ENCODE results near the gene GNB1.

The GNB1 gene

DNA sequence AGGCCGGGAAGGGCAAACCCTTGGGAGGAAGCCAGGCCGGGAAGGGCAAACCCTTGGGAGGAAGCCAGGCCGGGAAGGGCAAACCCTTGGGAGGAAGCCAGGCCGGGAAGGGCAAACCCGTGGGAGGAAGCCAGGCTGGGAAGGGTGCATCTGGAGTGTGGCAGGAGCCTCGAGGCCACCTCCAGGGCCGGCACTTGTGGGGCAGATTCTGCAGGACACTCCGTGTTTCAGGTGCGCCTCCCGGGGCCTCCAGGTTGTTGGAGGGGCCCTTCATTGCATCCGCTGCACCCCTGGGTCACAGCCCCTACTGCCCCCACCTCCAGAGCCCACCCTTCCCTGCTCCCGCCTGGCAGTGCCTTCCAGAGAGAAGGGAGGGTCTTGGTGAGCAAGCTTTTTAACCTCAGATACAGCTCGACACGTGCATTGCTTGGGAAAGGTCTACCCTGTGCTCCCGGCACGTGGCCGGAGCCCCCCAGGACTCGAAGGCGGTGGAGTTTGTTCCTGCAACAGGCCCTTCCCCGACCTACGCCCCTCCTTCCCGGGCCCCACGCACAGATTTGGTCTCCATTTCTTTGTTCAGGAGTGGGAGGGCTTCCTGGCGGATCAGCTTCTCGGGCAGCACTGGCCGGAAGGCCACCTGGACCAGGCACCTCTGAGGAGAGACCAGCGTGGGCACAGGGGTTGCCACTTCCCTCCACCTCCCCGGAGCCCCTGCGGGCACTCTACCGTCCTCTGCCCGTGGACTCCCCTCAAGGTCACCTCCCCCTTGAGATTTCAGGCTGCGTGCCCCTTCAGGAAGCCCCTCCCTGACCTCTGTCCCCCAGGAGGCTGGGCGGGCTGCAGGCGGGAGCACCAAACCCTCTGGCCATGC lies 37.6 kb upstream of the GNB1 start:
- Histone ChIP-seq H3K9me3 (ENCODE audit: low read length) (no peaks in the 10 kb centered on the region), H3K36me3 (ENCODE audit: insufficient read depth, low read length) (no peaks in the 10 kb centered on the region), H3K4me3 (ENCODE audit: low read depth in 1 of 2, low read length in 2 of 2) (no peak overlapping the region), H3K9ac (ENCODE audit: low read length) (no peak overlapping the region), H3K27ac (ENCODE audit: low read depth, low read length) (no peak overlapping the region), H3K4me1 (ENCODE audit: insufficient read depth, low read length) (no peaks in the 10 kb centered on the region), H3K27me3 (ENCODE audit: control insufficient read depth in 1 of 2, insufficient read depth in 2 of 2, low read length in 2 of 2) (no peaks in the 10 kb centered on the region)

DNA sequence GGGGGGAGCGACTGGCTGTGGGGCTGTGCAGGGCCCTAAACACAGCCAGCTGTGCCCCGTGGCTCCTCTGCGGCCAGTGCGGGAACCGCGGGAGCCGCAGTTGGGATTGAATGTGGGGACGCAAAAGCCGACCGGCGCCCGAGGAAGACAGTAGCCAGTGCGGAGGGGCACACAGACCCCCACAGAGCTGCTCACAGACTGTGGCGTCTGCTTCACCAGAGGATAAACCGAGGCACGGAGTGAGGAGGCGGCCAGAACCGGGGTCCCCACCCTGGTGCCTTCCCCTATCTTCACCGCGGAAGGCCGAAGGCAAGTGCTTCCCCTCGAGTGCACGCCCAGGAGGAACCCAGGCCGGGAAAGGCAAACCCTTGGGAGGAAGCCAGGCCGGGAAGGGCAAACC lies 36.9 kb upstream of the GNB1 start:
- no peak overlapping the region for H3K27ac ChIP-seq (ENCODE audit: low read depth, low read length)

DNA sequence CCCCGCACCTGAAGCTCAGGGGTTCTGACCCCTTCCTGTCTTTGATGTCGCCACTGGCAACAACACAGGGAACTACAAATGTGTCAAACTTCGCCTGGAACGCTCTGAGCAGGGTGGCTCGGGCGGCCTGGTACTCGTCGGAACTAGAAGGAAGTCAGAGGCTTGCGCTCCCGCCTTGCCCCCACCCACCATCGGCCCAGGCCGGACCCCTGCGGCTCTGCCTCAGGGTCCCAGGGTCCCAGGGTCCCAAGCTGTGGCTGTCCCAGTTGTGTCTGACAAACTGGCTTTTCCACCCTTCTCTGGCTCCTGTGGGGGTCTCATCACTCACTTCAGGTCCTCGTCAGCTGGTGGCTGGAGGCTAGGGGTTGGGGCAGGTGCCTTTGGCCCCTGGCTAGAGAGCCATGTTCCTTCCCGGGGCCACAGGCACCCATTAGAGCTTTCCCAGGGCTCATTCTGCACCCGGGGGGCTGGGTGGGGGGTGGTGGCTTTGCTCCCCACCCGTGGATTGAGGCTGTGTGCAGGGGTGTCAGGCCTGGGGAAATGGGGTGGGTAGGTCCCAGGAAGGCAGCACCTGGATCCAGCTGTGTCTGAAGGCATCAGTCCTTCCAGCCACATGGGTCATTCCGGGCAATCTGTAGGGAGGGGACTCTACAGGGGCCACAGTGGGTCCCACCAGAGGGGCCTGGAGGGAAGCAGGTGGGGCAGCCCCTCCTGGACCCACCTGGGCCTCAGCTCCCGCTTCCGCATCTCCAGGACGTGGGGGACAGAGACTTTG lies 36.2 kb upstream of the GNB1 start:
- Histone ChIP-seq H3K9ac (ENCODE audit: low read length) (no peak overlapping the region), H3K27me3 (ENCODE audit: control insufficient read depth in 1 of 2, insufficient read depth in 2 of 2, low read length in 2 of 2) (no peaks in the 10 kb centered on the region), H3K4me3 (ENCODE audit: low read depth in 1 of 2, low read length in 2 of 2) (no peak overlapping the region), H3K27ac (ENCODE audit: low read depth, low read length) (no peak overlapping the region), H3K36me3 (ENCODE audit: insufficient read depth, low read length) (no peaks in the 10 kb centered on the region), H3K4me1 (ENCODE audit: insufficient read depth, low read length) (no peaks in the 10 kb centered on the region), H3K9me3 (ENCODE audit: low read length) (no peaks in the 10 kb centered on the region)

More for the DNA sequence above, 36.9 kb upstream of the GNB1 start:
- no peaks in the 10 kb centered on the region for H3K4me1 ChIP-seq (ENCODE audit: insufficient read depth, low read length)
- H3K36me3 ChIP-seq (ENCODE audit: insufficient read depth, low read length), result no peaks in the 10 kb centered on the region
- no peaks in the 10 kb centered on the region for H3K9me3 ChIP-seq (ENCODE audit: low read length)
- no peaks in the 10 kb centered on the region for H3K27me3 ChIP-seq (ENCODE audit: control insufficient read depth in 1 of 2, insufficient read depth in 2 of 2, low read length in 2 of 2)
- no peak overlapping the region for H3K9ac ChIP-seq (ENCODE audit: low read length)
- H3K4me3 ChIP-seq (ENCODE audit: low read depth in 1 of 2, low read length in 2 of 2), result no peak overlapping the region

- H3K4me1 ChIP-seq (ENCODE audit: insufficient read depth, low read length), result no peaks in the 10 kb centered on the region
- no peak overlapping the region for H3K4me3 ChIP-seq (ENCODE audit: low read depth in 1 of 2, low read length in 2 of 2)
- H3K36me3 ChIP-seq (ENCODE audit: insufficient read depth, low read length), result no peaks in the 10 kb centered on the region
- no peaks in the 10 kb centered on the region for H3K9me3 ChIP-seq (ENCODE audit: low read length)
- no peak overlapping the region for H3K27ac ChIP-seq (ENCODE audit: low read depth, low read length)
- H3K27me3 ChIP-seq (ENCODE audit: control insufficient read depth in 1 of 2, insufficient read depth in 2 of 2, low read length in 2 of 2), result no peaks in the 10 kb centered on the region
- H3K9ac ChIP-seq (ENCODE audit: low read length), result no peak overlapping the region
Measured at GRCh38 chr1:1926346-1926811, 35.5 kb upstream of the GNB1 start.

DNA sequence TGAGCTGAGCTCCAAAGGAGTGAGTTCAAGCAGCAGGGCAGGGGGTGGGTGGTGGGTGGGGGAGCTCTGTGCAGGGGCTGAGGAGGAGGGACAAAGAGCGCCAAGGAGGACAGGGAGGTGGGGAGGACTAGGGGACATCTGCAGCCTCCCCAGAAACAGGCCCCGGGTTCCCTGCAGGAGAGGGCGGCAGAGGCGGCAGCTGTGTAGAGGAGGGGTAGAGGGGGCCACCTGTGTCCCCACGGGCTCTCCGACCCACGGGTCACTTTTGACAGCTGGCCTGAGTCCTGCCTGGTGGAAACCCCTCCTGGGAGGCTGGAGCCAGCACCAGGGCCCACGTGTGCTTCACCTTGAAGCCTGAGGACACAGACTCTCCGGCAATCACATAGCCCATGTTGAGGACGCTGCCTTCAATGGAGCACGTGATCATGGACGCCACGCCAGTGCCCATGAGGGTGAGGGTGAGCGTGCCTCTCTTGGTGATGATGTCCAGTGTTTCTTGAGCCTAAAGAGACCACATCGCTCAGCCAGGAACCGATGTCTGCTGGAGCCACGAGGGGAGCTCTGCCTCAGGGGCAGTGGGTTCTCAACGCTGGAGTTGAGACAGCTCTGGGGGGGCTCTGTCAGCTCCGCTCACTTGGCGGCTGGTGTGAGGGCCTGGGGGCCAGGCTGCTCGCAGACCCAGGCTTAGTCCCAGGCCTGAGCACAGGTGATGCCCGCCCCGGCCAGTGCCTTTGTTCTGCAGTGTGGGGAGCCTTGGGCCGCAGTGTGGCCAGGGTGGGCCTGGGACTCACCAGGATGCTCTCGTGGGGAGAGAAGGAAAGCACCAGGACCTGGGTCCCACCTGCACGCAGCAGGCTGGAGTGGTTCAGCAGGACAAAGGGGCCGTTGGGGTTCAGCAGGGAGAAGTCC lies 34.8 kb upstream of the GNB1 start:
- Histone ChIP-seq H3K36me3 (ENCODE audit: insufficient read depth, low read length) (no peaks in the 10 kb centered on the region), H3K9me3 (ENCODE audit: low read length) (no peaks in the 10 kb centered on the region), H3K4me3 (ENCODE audit: low read depth in 1 of 2, low read length in 2 of 2) (no peak overlapping the region), H3K27ac (ENCODE audit: low read depth, low read length) (no peak overlapping the region), H3K4me1 (ENCODE audit: insufficient read depth, low read length) (no peaks in the 10 kb centered on the region), H3K9ac (ENCODE audit: low read length) (no peak overlapping the region), H3K27me3 (ENCODE audit: control insufficient read depth in 1 of 2, insufficient read depth in 2 of 2, low read length in 2 of 2) (no peaks in the 10 kb centered on the region)

GRCh38 chr1:1924849-1925248 lies 34.0 kb upstream of the GNB1 start:
- Histone ChIP-seq H3K4me1 (ENCODE audit: insufficient read depth, low read length) (no peaks in the 10 kb centered on the region), H3K36me3 (ENCODE audit: insufficient read depth, low read length) (no peaks in the 10 kb centered on the region), H3K9me3 (ENCODE audit: low read length) (no peaks in the 10 kb centered on the region), H3K4me3 (ENCODE audit: low read depth in 1 of 2, low read length in 2 of 2) (no peak overlapping the region), H3K27me3 (ENCODE audit: control insufficient read depth in 1 of 2, insufficient read depth in 2 of 2, low read length in 2 of 2) (no peaks in the 10 kb centered on the region), H3K9ac (ENCODE audit: low read length) (no peak overlapping the region), H3K27ac (ENCODE audit: low read depth, low read length) (no peak overlapping the region)

- no peak overlapping the region for H3K9ac ChIP-seq (ENCODE audit: low read length)
- no peaks in the 10 kb centered on the region for H3K36me3 ChIP-seq (ENCODE audit: insufficient read depth, low read length)
- H3K27me3 ChIP-seq (ENCODE audit: control insufficient read depth in 1 of 2, insufficient read depth in 2 of 2, low read length in 2 of 2), result no peaks in the 10 kb centered on the region
- H3K4me1 ChIP-seq (ENCODE audit: insufficient read depth, low read length), result no peaks in the 10 kb centered on the region
- no peak overlapping the region for H3K4me3 ChIP-seq (ENCODE audit: low read depth in 1 of 2, low read length in 2 of 2)
- no peaks in the 10 kb centered on the region for H3K9me3 ChIP-seq (ENCODE audit: low read length)
- H3K27ac ChIP-seq (ENCODE audit: low read depth, low read length), result no peak overlapping the region
Measured at GRCh38 chr1:1924386-1924785, 33.5 kb upstream of the GNB1 start.

DNA sequence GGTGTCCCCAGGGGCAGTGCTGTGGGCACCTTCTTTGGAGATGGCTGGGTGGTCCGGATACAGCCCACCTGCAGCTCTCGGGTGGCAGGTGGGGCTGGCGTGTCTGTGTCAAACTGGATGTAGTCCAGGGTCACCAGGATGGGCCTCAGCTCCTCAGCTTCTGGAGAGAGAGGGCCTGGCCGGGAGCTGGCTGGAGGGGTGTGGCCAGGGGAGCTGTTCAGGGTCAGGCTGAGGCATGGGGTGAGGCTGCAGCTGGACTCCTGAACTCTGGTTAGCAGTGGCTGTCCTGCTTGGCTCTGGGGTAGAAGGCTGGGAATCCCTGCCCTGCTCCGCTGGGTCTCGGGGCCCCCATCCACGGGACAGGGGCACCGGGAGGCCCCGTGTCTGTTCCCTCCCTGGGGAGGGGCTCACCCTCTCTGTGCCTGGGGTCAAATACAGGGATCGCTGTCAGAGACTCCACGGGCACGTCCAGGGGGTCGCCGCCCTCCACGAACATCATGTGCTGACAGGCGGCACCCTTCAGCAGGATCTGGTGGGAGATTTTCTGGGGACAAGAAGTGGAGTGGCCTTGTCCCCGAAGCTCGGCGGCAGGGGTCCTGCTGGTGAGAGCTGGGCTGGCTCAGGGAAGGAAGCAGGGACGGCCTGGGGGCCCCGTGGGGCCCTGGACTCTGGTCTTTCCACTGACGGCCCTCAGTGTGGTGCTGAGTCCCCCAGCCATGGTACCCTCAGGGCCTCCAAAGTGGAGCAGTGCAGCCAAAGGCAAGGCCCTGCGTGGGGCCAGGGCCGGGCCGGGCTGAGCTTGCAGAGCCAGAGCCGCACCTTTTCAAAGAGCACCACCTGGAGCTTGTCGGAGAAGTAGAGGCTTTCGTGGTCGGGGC lies 32.3 kb upstream of the GNB1 start:
- Histone ChIP-seq H3K27ac (ENCODE audit: low read depth, low read length) (no peak overlapping the region), H3K4me1 (ENCODE audit: insufficient read depth, low read length) (peaks cover 8% of the 10 kb centered on the region), H3K27me3 (ENCODE audit: control insufficient read depth in 1 of 2, insufficient read depth in 2 of 2, low read length in 2 of 2) (no peaks in the 10 kb centered on the region), H3K4me3 (ENCODE audit: low read depth in 1 of 2, low read length in 2 of 2) (no peak overlapping the region), H3K9me3 (ENCODE audit: low read length) (no peaks in the 10 kb centered on the region), H3K36me3 (ENCODE audit: insufficient read depth, low read length) (no peaks in the 10 kb centered on the region), H3K9ac (ENCODE audit: low read length) (no peak overlapping the region)

DNA sequence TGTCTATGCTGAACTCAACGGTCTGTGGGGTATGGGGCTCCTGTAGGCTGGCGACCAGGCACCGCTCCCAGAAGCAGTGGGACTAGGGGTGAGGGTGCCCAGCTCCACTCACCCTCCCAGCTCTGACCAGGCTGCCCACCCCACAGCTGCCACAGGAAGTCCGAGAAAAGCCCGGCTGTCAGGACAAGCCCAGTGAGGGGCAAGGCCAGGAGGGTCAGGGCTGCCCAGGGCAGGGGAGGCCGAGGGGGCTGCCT lies 31.7 kb upstream of the GNB1 start:
- no peaks in the 10 kb centered on the region for H3K27me3 ChIP-seq (ENCODE audit: control insufficient read depth in 1 of 2, insufficient read depth in 2 of 2, low read length in 2 of 2)
- no peak overlapping the region for H3K4me3 ChIP-seq (ENCODE audit: low read depth in 1 of 2, low read length in 2 of 2)
- H3K9ac ChIP-seq (ENCODE audit: low read length), result no peak overlapping the region
- H3K36me3 ChIP-seq (ENCODE audit: insufficient read depth, low read length), result no peaks in the 10 kb centered on the region
- H3K9me3 ChIP-seq (ENCODE audit: low read length), result no peaks in the 10 kb centered on the region
- no peak overlapping the region for H3K27ac ChIP-seq (ENCODE audit: low read depth, low read length)
- peaks cover 9% of the 10 kb centered on the region for H3K4me1 ChIP-seq (ENCODE audit: insufficient read depth, low read length)

DNA sequence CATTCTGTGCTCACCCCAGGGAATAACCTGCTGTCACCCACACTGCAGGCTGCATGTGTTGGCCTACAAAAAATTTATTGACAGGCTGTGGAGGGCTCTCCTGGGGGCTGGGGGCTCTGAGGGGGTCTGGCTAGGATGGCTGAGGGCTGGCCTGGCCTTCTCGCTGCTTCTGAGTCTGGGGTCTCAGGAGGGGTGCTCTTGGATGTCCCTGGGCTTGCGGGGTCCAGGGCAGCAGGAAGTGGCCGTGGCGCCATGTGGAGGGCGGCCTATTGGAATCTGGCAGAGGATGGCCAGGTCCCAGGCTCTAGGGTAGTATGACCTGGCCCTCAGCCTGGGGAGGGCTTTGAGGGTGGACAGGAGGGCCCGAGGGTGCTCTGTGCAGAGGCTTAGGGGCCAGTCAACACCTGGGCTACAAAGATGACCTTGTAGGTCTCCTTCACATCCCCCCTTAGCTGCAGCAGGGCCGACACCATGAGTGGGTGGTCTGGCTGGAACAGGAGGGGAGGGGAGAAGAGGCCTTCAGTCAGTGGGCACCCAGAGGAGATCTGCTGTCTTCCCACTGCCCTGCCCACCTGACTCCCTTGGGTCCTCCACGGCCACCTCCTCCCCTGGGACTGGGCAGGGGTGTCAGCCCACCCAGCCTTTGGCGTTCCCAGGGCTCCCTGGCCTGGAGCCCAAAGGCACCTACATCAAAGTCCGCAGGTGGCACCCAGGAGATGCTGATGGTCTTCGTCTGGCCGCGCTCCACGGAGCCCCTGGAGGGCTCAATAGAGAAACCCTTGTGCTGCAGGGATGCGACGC lies 31.2 kb upstream of the GNB1 start:
- H3K4me3 ChIP-seq (ENCODE audit: low read depth in 1 of 2, low read length in 2 of 2), result no peak overlapping the region
- no peaks in the 10 kb centered on the region for H3K9me3 ChIP-seq (ENCODE audit: low read length)
- no peak overlapping the region for H3K9ac ChIP-seq (ENCODE audit: low read length)
- no peaks in the 10 kb centered on the region for H3K27me3 ChIP-seq (ENCODE audit: control insufficient read depth in 1 of 2, insufficient read depth in 2 of 2, low read length in 2 of 2)
- H3K27ac ChIP-seq (ENCODE audit: low read depth, low read length), result no peak overlapping the region
- peaks cover 9% of the 10 kb centered on the region for H3K4me1 ChIP-seq (ENCODE audit: insufficient read depth, low read length)
- H3K36me3 ChIP-seq (ENCODE audit: insufficient read depth, low read length), result no peaks in the 10 kb centered on the region

All from muscle layer of colon (tissue), 2 donors.